ENCODE measurements around the gene FGA. TPM values are rescaled to one million over a fixed set of nuclear protein-coding genes. Genes with fewer than 3 reads are reported as not detected.

FGA gene
- total and polyA plus RNA-seq, 9 donors, result 0.25 to 8.4 (median 2.4) TPM; not detected in 4

- no peaks in the 10 kb centered on the region for H3K4me1 ChIP-seq (ENCODE audit: insufficient read depth)
- H3K4me3 ChIP-seq, result peak overlapping the region; percentile 35
- TF ChIP-seq, protein P1, sequence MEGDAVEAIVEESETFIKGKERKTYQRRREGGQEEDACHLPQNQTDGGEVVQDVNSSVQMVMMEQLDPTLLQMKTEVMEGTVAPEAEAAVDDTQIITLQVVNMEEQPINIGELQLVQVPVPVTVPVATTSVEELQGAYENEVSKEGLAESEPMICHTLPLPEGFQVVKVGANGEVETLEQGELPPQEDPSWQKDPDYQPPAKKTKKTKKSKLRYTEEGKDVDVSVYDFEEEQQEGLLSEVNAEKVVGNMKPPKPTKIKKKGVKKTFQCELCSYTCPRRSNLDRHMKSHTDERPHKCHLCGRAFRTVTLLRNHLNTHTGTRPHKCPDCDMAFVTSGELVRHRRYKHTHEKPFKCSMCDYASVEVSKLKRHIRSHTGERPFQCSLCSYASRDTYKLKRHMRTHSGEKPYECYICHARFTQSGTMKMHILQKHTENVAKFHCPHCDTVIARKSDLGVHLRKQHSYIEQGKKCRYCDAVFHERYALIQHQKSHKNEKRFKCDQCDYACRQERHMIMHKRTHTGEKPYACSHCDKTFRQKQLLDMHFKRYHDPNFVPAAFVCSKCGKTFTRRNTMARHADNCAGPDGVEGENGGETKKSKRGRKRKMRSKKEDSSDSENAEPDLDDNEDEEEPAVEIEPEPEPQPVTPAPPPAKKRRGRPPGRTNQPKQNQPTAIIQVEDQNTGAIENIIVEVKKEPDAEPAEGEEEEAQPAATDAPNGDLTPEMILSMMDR (IDR thresholded peaks at IDR 0.05), result peak in 1 of 3 donors; percentile 33
- TF ChIP-seq EP300 (IDR thresholded peaks at IDR 0.05), result no peak
- TF ChIP-seq POLR2A (IDR thresholded peaks at IDR 0.05), result no peak
- WGBS, 3 donors, result 5 to 10% (median 9%) methylated on average over 37 to 48 of the region's 48 CpGs
- DNase-seq, result peak; percentile 33 to 66 (median 50)
- H3K27me3 ChIP-seq, result no peaks in the 10 kb centered on the region
- intact Hi-C loops (cut with DNase I), result no loop called here
- H3K9me3 ChIP-seq, result no peaks in the 10 kb centered on the region
- no peaks in the 10 kb centered on the region for H3K36me3 ChIP-seq
- no peak overlapping the region for H3K27ac ChIP-seq
Measured at GRCh38 chr4:154626793-154627484, 36.4 kb upstream of the FGA start.

DNA sequence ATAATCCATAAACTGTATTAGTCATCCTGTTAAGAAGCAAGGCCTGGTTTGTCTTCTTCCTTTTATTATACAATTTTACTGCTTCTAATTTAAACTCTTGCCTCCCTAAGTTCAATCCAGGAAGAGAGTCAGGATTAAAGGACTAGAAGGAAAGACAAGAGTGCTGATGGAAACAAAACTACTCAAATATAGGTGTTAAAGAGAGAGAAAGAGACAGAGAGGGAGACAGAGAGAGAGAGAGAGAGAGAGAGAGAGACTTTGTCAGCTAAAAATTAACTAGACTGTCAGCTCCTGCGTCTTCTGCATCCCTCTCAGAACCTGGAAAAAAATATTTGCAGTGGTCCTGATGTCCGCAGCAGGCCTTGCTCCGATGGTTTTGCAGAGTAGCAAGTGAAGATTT is 35.4 kb upstream of the FGA start:
- TF ChIP-seq, protein P1 (IDR thresholded peaks at IDR 0.05), result no peak
- TF ChIP-seq POLR2A (IDR thresholded peaks at IDR 0.05), result no peak
- no peak for TF ChIP-seq EP300 (IDR thresholded peaks at IDR 0.05)
- Histone ChIP-seq H3K27me3 (no peaks in the 10 kb centered on the region), H3K36me3 (no peaks in the 10 kb centered on the region), H3K27ac (no peak overlapping the region), H3K4me1 (ENCODE audit: insufficient read depth) (no peaks in the 10 kb centered on the region), H3K9me3 (no peaks in the 10 kb centered on the region), H3K4me3 (no peak overlapping the region)
- 84 to 92% (median 86%) methylated on average over 3 of the region's 3 CpGs for WGBS, 3 donors
- DNase-seq, result no peak
- intact Hi-C loops (cut with DNase I), result no loop called here

- intact Hi-C loops (cut with DNase I), result loop anchor here in 1 of 4 donors (5.0 kb wide), 1 partner anchor 72 kb away; the partner anchor contains the start of gene PLRG1
- Histone ChIP-seq H3K4me1 (ENCODE audit: insufficient read depth) (no peaks in the 10 kb centered on the region), H3K36me3 (no peaks in the 10 kb centered on the region), H3K27me3 (no peaks in the 10 kb centered on the region), H3K27ac (no peak overlapping the region), H3K4me3 (no peak overlapping the region), H3K9me3 (no peaks in the 10 kb centered on the region)
- TF ChIP-seq EP300 (IDR thresholded peaks at IDR 0.05), result no peak
- no peak for TF ChIP-seq POLR2A (IDR thresholded peaks at IDR 0.05)
- TF ChIP-seq, protein P1 (IDR thresholded peaks at IDR 0.05), result no peak
- 85 to 86% (median 86%) methylated on average over 7 of the region's 7 CpGs for WGBS, 3 donors
- no peak for DNase-seq
Measured at GRCh38 chr4:154623995-154624394, 33.5 kb upstream of the FGA start.

DNA sequence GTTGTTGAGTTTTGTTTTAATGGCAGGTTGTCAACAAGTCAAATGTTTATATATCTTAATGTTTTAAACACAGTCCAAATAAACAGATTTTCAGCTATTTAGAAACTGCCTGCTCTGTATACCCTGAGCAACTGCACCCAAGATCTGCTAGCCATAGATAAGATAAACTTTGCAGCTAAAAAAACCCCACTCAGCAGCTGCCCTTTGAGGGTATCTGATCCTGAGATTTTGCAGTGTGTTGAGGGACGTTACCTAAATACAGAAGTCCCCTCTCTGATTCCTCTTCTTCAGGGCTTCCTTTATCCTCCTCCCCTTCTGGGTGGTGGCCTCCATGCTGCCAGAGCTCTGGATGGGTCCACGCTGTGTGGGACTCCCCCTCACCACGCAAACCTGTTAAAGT is 32.9 kb upstream of the FGA start:
- H3K27me3 ChIP-seq, result no peaks in the 10 kb centered on the region
- no peak for DNase-seq
- H3K4me3 ChIP-seq, result no peak overlapping the region
- TF ChIP-seq POLR2A (IDR thresholded peaks at IDR 0.05) (no peak), EP300 (IDR thresholded peaks at IDR 0.05) (no peak)
- TF ChIP-seq, protein P1 (IDR thresholded peaks at IDR 0.05), result no peak
- H3K4me1 ChIP-seq (ENCODE audit: insufficient read depth), result no peaks in the 10 kb centered on the region
- no peaks in the 10 kb centered on the region for H3K36me3 ChIP-seq
- WGBS, 3 donors, result 51 to 58% (median 56%) methylated on average over 3 of the region's 3 CpGs
- intact Hi-C loops (cut with DNase I), result loop anchor here in 1 of 4 donors (5.0 kb wide), 1 partner anchor 71 kb away; the partner anchor contains the start of gene PLRG1
- no peak overlapping the region for H3K27ac ChIP-seq
- no peaks in the 10 kb centered on the region for H3K9me3 ChIP-seq

All from ovary (tissue), 9 donors.